Activated T-cell treated with anti-CD3 and anti-CD28 coated beads for 24 hours (primary cell): ENCODE results near the gene MAN1C1.
"Not testable (repeated sequence)": the region's sequence is repeated elsewhere in the genome, so short reads cannot be mapped to it uniquely, and the experiment has no call there.

Experiments used
- DNase-seq: peaks from one replicate; pipeline ENCODE4 v3.0.0-alpha.2; 2020; ENCODE audit warnings: low read depth

Gene MAN1C1

GRCh38 chr1:25657883-25658760 is 41.5 kb downstream of the MAN1C1 start:
- no peak for DNase-seq

- no peak for DNase-seq
Observed at GRCh38 chr1:25658791-25659431, 42.3 kb downstream of the MAN1C1 start.

- no peak for DNase-seq
Observed at GRCh38 chr1:25661043-25661815, 44.6 kb downstream of the MAN1C1 start.

- DNase-seq = no peak
Observed at GRCh38 chr1:25662061-25662460, 45.5 kb downstream of the MAN1C1 start.

- DNase-seq = not testable (repeated sequence)
Observed at GRCh38 chr1:25662959-25663358, 46.4 kb downstream of the MAN1C1 start.

- DNase-seq = no peak
Observed at GRCh38 chr1:25664357-25665199, 48.0 kb downstream of the MAN1C1 start.

GRCh38 chr1:25666460-25666859 is 49.9 kb downstream of the MAN1C1 start:
- DNase-seq = no peak

- no peak for DNase-seq
Observed at GRCh38 chr1:25668931-25669573, 52.5 kb downstream of the MAN1C1 start.

- DNase-seq = no peak
Observed at GRCh38 chr1:25669781-25670567, 53.4 kb downstream of the MAN1C1 start.

GRCh38 chr1:25671929-25672328 is 55.3 kb downstream of the MAN1C1 start:
- DNase-seq = no peak

- DNase-seq = no peak
Observed at GRCh38 chr1:25672763-25673409, 56.3 kb downstream of the MAN1C1 start.

GRCh38 chr1:25673456-25673855 is 56.9 kb downstream of the MAN1C1 start:
- DNase-seq = no peak

GRCh38 chr1:25673962-25674806 is 57.6 kb downstream of the MAN1C1 start:
- no peak for DNase-seq

- DNase-seq = no peak
Observed at GRCh38 chr1:25674807-25675084, 58.2 kb downstream of the MAN1C1 start.

- DNase-seq = peak; percentile 74
Observed at GRCh38 chr1:25675729-25676476, 59.3 kb downstream of the MAN1C1 start.

- no peak for DNase-seq
Observed at GRCh38 chr1:25676488-25676887, 59.9 kb downstream of the MAN1C1 start.

GRCh38 chr1:25677193-25677773 is 60.7 kb downstream of the MAN1C1 start:
- no peak for DNase-seq

- no peak for DNase-seq
Observed at GRCh38 chr1:25679171-25679570, 62.6 kb downstream of the MAN1C1 start.
